Parathyroid adenoma (tissue), 2 donors: ENCODE measurements around the gene GHRHR.

Experiments used
- H2AFZ ChIP-seq: fragments of 300-600 bp; sonication (generic); one replicate; pipeline ENCODE4 v1.7.0; 2017; ENCODE audit warnings: antibody characterized with exemption, mild to moderate bottlenecking
- H3K27ac ChIP-seq: fragments of 300-600 bp; sonication (generic); one replicate; pipeline ENCODE4 v1.7.0; 2017
- H3K27me3 ChIP-seq: fragments of 300-600 bp; sonication (generic); one replicate; pipeline ENCODE4 v1.7.0; 2017; ENCODE audit warnings: low read length; ENCODE audit not compliant: control insufficient read depth, insufficient read depth
- H3K36me3 ChIP-seq: fragments of 300-600 bp; sonication (generic); one replicate; pipeline ENCODE4 v1.7.0; 2017; ENCODE audit warnings: low read length; ENCODE audit not compliant: control insufficient read depth, insufficient read depth
- H3K4me1 ChIP-seq: fragments of 300-600 bp; sonication (generic); one replicate; pipeline ENCODE4 v1.7.0; 2017; ENCODE audit warnings: control low read depth
- H3K4me2 ChIP-seq: fragments of 300-600 bp; sonication (generic); one replicate; pipeline ENCODE4 v1.7.0; 2017; ENCODE audit warnings: low read length
- H3K4me3 ChIP-seq: fragments of 300-600 bp; sonication (generic); one replicate; pipeline ENCODE4 v1.7.0; 2017; ENCODE audit warnings: low read depth, low read length
- H3K79me2 ChIP-seq: fragments of 300-600 bp; sonication (generic); one replicate; pipeline ENCODE4 v1.7.0; 2017; ENCODE audit warnings: control low read depth
- H3K9ac ChIP-seq: fragments of 300-600 bp; sonication (generic); one replicate; pipeline ENCODE4 v1.7.0; 2017; ENCODE audit warnings: mild to moderate bottlenecking
- H3K9me3 ChIP-seq: fragments of 300-600 bp; sonication (generic); one replicate; pipeline ENCODE4 v1.7.0; 2017; ENCODE audit warnings: low read length; ENCODE audit not compliant: control insufficient read depth
- CTCF ChIP-seq: fragments of 300-600 bp; sonication (generic); IDR thresholded peaks from one replicate; pipeline ENCODE4 v1.7.0; 2017; ENCODE audit warnings: antibody characterized with exemption, mild to moderate bottlenecking
- donor health status: primary hyperparathyroidism.

The GHRHR gene

GRCh38 chr7:30963842-30964241 is at the start of gene GHRHR:
Gene GHRHR (plus strand): TSS chr7:30963953. CDS start chr7:30964069, 116 bp downstream.
- Histone ChIP-seq H3K9ac (no peak within 1 kb of the TSS), H3K4me3 (no peak within 1 kb of the TSS), H2AFZ (no peak within 1 kb of the TSS), H3K9me3 (no peaks in the 10 kb centered on the region), H3K36me3 (no peaks in the 10 kb centered on the region), H3K27me3 (no peaks in the 10 kb centered on the region), H3K27ac (no peak within 1 kb of the TSS), H3K4me1 (no peaks in the 10 kb centered on the region), H3K79me2 (no peaks in the 10 kb centered on the region), H3K4me2 (no peak within 1 kb of the TSS)
- TF ChIP-seq CTCF = no peak

GRCh38 chr7:30914596-30914995 is 49.2 kb upstream of the GHRHR start:
- Histone ChIP-seq H2AFZ (no peak overlapping the region), H3K9ac (no peak overlapping the region), H3K4me2 (no peak overlapping the region), H3K27ac (no peak overlapping the region), H3K4me1 (peaks cover 5% of the 10 kb centered on the region), H3K36me3 (no peaks in the 10 kb centered on the region), H3K27me3 (no peaks in the 10 kb centered on the region), H3K9me3 (no peaks in the 10 kb centered on the region), H3K4me3 (no peak overlapping the region), H3K79me2 (no peaks in the 10 kb centered on the region)
- TF ChIP-seq CTCF = no peak

GRCh38 chr7:30915005-30915601 is 48.6 kb upstream of the GHRHR start:
- no peak overlapping the region for H3K4me2 ChIP-seq
- H3K36me3 ChIP-seq = no peaks in the 10 kb centered on the region
- TF ChIP-seq CTCF = no peak
- no peak overlapping the region for H3K27ac ChIP-seq
- H3K79me2 ChIP-seq = no peaks in the 10 kb centered on the region
- H3K4me3 ChIP-seq = peak overlapping the region; percentile 22
- H3K9ac ChIP-seq = no peak overlapping the region
- no peaks in the 10 kb centered on the region for H3K27me3 ChIP-seq
- H3K9me3 ChIP-seq = no peaks in the 10 kb centered on the region
- H2AFZ ChIP-seq = no peak overlapping the region
- H3K4me1 ChIP-seq = peaks cover 5% of the 10 kb centered on the region

GRCh38 chr7:30915751-30916150 is 48.0 kb upstream of the GHRHR start:
- no peaks in the 10 kb centered on the region for H3K27me3 ChIP-seq
- no peak overlapping the region for H3K4me2 ChIP-seq
- no peaks in the 10 kb centered on the region for H3K36me3 ChIP-seq
- no peak overlapping the region for H3K9ac ChIP-seq
- no peak overlapping the region for H2AFZ ChIP-seq
- H3K79me2 ChIP-seq = no peaks in the 10 kb centered on the region
- H3K27ac ChIP-seq = no peak overlapping the region
- no peaks in the 10 kb centered on the region for H3K9me3 ChIP-seq
- H3K4me1 ChIP-seq = peaks cover 5% of the 10 kb centered on the region
- no peak overlapping the region for H3K4me3 ChIP-seq
- TF ChIP-seq CTCF = no peak

GRCh38 chr7:30916255-30916654 is 47.5 kb upstream of the GHRHR start:
- Histone ChIP-seq H3K27ac (no peak overlapping the region), H3K79me2 (no peaks in the 10 kb centered on the region), H3K4me2 (no peak overlapping the region), H3K9ac (no peak overlapping the region), H3K4me1 (peaks cover 5% of the 10 kb centered on the region), H3K9me3 (no peaks in the 10 kb centered on the region), H3K4me3 (no peak overlapping the region), H3K27me3 (no peaks in the 10 kb centered on the region), H2AFZ (no peak overlapping the region), H3K36me3 (no peaks in the 10 kb centered on the region)
- TF ChIP-seq CTCF = no peak
